A549 (cell line): ENCODE measurements around the gene WFIKKN1.

ENCODE experiments used
- BHLHE40 ChIP-seq: IDR thresholded peaks from 2 replicates; pipeline ENCODE4 v1.6.1; 2012; ENCODE audit warnings: low read depth, low read length, inconsistent platforms
- CHD4 ChIP-seq: fragments of 200-600 bp; sonication (generic); IDR thresholded peaks from 2 replicates; pipeline ENCODE4 v1.6.1; 2016; ENCODE audit warnings: antibody characterized with exemption, mild to moderate bottlenecking, borderline replicate concordance
- CTCF ChIP-seq: fragments of >200 bp; sonication (Bioruptor Twin); formaldehyde crosslinking; IDR thresholded peaks from 3 replicates; pipeline ENCODE4 v1.5.1; 2016
- POLR2A ChIP-seq: IDR thresholded peaks from 2 replicates; pipeline ENCODE4 v1.6.1; 2012; ENCODE audit warnings: mild to moderate bottlenecking, low read length
- POLR2AphosphoS2 ChIP-seq: conservative IDR thresholded peaks from 2 replicates; pipeline ENCODE4 v1.6.1; 2012; ENCODE audit warnings: low read length, improper control_type of control experiment, inconsistent platforms
- TFCP2L1 ChIP-seq: fragments of 250-450 bp; sonication (Bioruptor Pico); IDR thresholded peaks from 2 replicates; pipeline ENCODE4 v1.5.0; 2021; ENCODE audit warnings: mild to moderate bottlenecking

DNA sequence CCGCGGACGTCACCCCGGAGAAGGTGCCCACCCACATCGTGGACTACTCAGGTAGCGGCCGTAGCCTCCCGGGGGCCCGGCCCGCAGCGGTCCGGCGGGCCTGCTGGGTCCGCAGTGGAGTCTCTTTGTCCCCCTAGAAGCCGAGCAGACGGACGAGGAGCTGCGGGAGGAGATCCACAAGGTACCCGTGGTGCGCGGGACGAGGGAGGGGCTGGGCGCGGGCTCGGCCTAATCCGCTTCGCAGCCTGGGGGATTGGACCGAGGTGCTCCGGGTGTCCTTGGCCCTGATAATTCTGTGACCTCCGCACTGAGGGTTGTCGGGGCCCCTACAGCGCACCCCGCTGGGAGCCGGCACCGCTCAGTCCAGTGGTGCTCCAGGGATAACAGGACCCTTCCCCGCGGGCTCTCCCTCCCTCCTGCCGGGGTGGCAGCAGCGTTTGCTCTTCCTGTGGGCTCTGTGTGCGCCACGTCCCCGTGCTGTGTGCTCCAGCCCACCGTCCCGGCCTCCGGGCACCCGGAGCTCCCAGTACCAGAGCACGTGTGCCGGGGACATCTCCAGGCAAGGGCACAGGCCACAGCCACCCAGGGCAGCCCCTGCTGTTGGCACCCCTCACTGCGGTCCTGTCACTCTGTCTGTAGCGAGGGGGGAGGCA lies 37.9 kb downstream of the WFIKKN1 start:
- no peak for TF ChIP-seq CHD4
- TF ChIP-seq CTCF, result no peak
- TF ChIP-seq POLR2AphosphoS2, result no peak
- TF ChIP-seq BHLHE40, result no peak
- TF ChIP-seq POLR2A, result no peak
- TF ChIP-seq TFCP2L1 (CRISPR knock-in tag), result no peak
